GM23338 (cell line): ENCODE data around the gene INPP4B. TPM values are rescaled to one million over a fixed set of nuclear protein-coding genes. Genes with fewer than 3 reads are reported as not detected.

Source experiments
- ATAC-seq: fragments of 200-7000 bp; cut with Tn5 transposase; 3 replicates; pipeline ENCODE4 v1.9.1; 2020
- DNase-seq: peaks from one replicate; pipeline ENCODE4 v3.0.0-alpha.2; 2015; ENCODE audit warnings: low spot score
- H2AFZ ChIP-seq: fragments of 200-600 bp; sonication (generic); 2 replicates; pipeline ENCODE4 v1.8.0; 2016; ENCODE audit warnings: antibody characterized with exemption, mild to moderate bottlenecking, moderate library complexity
- H3F3A ChIP-seq: fragments of 200-600 bp; sonication (generic); replicated peaks from 2 replicates; pipeline ENCODE4 v1.8.0; 2017; ENCODE audit warnings: antibody characterized with exemption, mixed run types, low read depth
- H3K27ac ChIP-seq: fragments of 200-600 bp; sonication (generic); 2 replicates; pipeline ENCODE4 v1.6.1; 2016; ENCODE audit warnings: low read depth
- H3K27me3 ChIP-seq: fragments of 200-600 bp; sonication (generic); 2 replicates; pipeline ENCODE4 v1.8.0; 2016; ENCODE audit warnings: mild to moderate bottlenecking, mixed run types, moderate library complexity; ENCODE audit not compliant: insufficient read depth
- H3K36me3 ChIP-seq: fragments of 200-600 bp; sonication (generic); 2 replicates; pipeline ENCODE4 v1.8.0; 2016; ENCODE audit warnings: mild to moderate bottlenecking; ENCODE audit not compliant: insufficient read depth
- H3K4me1 ChIP-seq: fragments of 200-600 bp; sonication (generic); 2 replicates; pipeline ENCODE4 v1.8.0; 2016; ENCODE audit warnings: mild to moderate bottlenecking, moderate library complexity; ENCODE audit not compliant: insufficient read depth
- H3K4me2 ChIP-seq: fragments of 200-600 bp; sonication (generic); 2 replicates; pipeline ENCODE4 v1.7.1; 2017; ENCODE audit warnings: mixed run types
- H3K4me3 ChIP-seq: fragments of 200-600 bp; sonication (generic); 2 replicates; pipeline ENCODE4 v1.6.1; 2016; ENCODE audit warnings: mixed run types
- H3K79me2 ChIP-seq: fragments of 200-600 bp; sonication (generic); replicated peaks from 2 replicates; pipeline ENCODE4 v1.8.0; 2017; ENCODE audit warnings: mild to moderate bottlenecking; ENCODE audit not compliant: insufficient read depth
- H3K9me2 ChIP-seq: fragments of 200-600 bp; sonication (generic); 2 replicates; pipeline ENCODE4 v1.8.0; 2017; ENCODE audit not compliant: insufficient read depth
- H4K20me1 ChIP-seq: fragments of 200-600 bp; sonication (generic); replicated peaks from 2 replicates; pipeline ENCODE4 v1.8.0; 2017; ENCODE audit warnings: mild to moderate bottlenecking; ENCODE audit not compliant: insufficient read depth
- H3K27ac Mint-ChIP-seq: 2 replicates; pipeline ENCODE4 v1.8.0; 2020; ENCODE audit warnings: inconsistent platforms, mild to moderate bottlenecking, moderate library complexity, mixed read lengths
- H3K27me3 Mint-ChIP-seq: 3 replicates; pipeline ENCODE4 v1.8.0; 2022; ENCODE audit warnings: low read depth, mild to moderate bottlenecking, moderate library complexity, mixed read lengths, inconsistent platforms; ENCODE audit not compliant: insufficient read depth, poor library complexity
- H3K36me3 Mint-ChIP-seq: 3 replicates; pipeline ENCODE4 v1.8.0; 2021; ENCODE audit warnings: low read depth, mild to moderate bottlenecking, inconsistent platforms, moderate library complexity, mixed read lengths
- H3K4me1 Mint-ChIP-seq: 3 replicates; pipeline ENCODE4 v1.8.0; 2020; ENCODE audit warnings: mild to moderate bottlenecking, inconsistent platforms, mixed read lengths
- H3K4me3 Mint-ChIP-seq: 3 replicates; pipeline ENCODE4 v1.8.0; 2021; ENCODE audit warnings: moderate library complexity, mild to moderate bottlenecking, inconsistent platforms, mixed read lengths
- H3K9me3 Mint-ChIP-seq: 3 replicates; pipeline ENCODE4 v1.8.0; 2020; ENCODE audit warnings: moderate library complexity, mild to moderate bottlenecking, inconsistent platforms, mixed read lengths
- CREB1 ChIP-seq: fragments of 250-450 bp; sonication (Bioruptor Pico); IDR thresholded peaks from 2 replicates; pipeline ENCODE4 v1.5.0; 2020; ENCODE audit warnings: low read depth, mild to moderate bottlenecking, moderate library complexity
- CTCF ChIP-seq, 2 experiments: fragments of 200-600 bp in 1 of 2; sonication (generic) in 1 of 2; conservative IDR thresholded peaks; 2 replicates each; pipeline versions ENCODE4 v1.5.1 to v1.6.1; 2016 to 2017; ENCODE audit warnings: antibody characterized with exemption in 2 of 2, low read depth in 2 of 2, mild to moderate bottlenecking in 2 of 2, moderate library complexity in 1 of 2
- ETS1 ChIP-seq: IDR thresholded peaks from 2 replicates; pipeline ENCODE4 v1.6.1; 2016; ENCODE audit warnings: antibody characterized with exemption
- EZH2 ChIP-seq: fragments of 200-600 bp; sonication (generic); IDR thresholded peaks from one replicate; pipeline ENCODE4 v1.8.0; 2017; ENCODE audit warnings: antibody characterized with exemption, mild to moderate bottlenecking, low read depth; ENCODE audit not compliant: unreplicated experiment
- EZH2phosphoT487 ChIP-seq: fragments of 200-600 bp; sonication (generic); IDR thresholded peaks from one replicate; pipeline ENCODE4 v1.8.1; 2018; ENCODE audit warnings: antibody characterized with exemption; ENCODE audit not compliant: unreplicated experiment
- JUNB ChIP-seq: IDR thresholded peaks from one replicate; pipeline ENCODE4 v1.6.1; 2016; ENCODE audit warnings: antibody characterized with exemption; ENCODE audit not compliant: unreplicated experiment
- NANOG ChIP-seq: IDR thresholded peaks from 2 replicates; pipeline ENCODE4 v1.6.1; 2016; ENCODE audit warnings: antibody characterized with exemption, borderline replicate concordance
- POLR2AphosphoS5 ChIP-seq: IDR thresholded peaks from 2 replicates; pipeline ENCODE4 v1.6.1; 2016; ENCODE audit warnings: antibody characterized with exemption, low read depth
- REST ChIP-seq: IDR thresholded peaks from one replicate; pipeline ENCODE4 v1.6.1; 2018; ENCODE audit warnings: antibody characterized with exemption; ENCODE audit not compliant: unreplicated experiment
- STAT1 ChIP-seq: IDR thresholded peaks from one replicate; pipeline ENCODE4 v1.6.1; 2016; ENCODE audit warnings: antibody characterized with exemption; ENCODE audit not compliant: unreplicated experiment
- ZNF114 ChIP-seq: fragments of 250-450 bp; sonication (Bioruptor Pico); IDR thresholded peaks from 2 replicates; pipeline ENCODE4 v1.5.0; 2020; ENCODE audit warnings: mild to moderate bottlenecking, moderate library complexity
- ZNF331 ChIP-seq: fragments of 250-450 bp; sonication (Bioruptor Pico); IDR thresholded peaks from 2 replicates; pipeline ENCODE4 v1.5.0; 2020; ENCODE audit warnings: low read depth, mild to moderate bottlenecking, moderate library complexity
- ZNF462 ChIP-seq: fragments of 250-450 bp; sonication (Bioruptor Pico); IDR thresholded peaks from 2 replicates; pipeline ENCODE4 v1.5.0; 2020; ENCODE audit warnings: mild to moderate bottlenecking, moderate library complexity
- polyA plus RNA-seq: library from polyadenylated mRNA; unstranded; fragments of >200 nt; fragmentation: Nextera tagmentation; extraction: Ambion mirVana; gene quantifications from 2 replicates; pipeline ENCODE4 v1.2.1, GENCODE V29; 2016
- total RNA-seq: library from RNA; depleted of rRNA; stranded (reverse); fragments of >200 nt; shearing (Covaris generic); gene quantifications from 2 replicates; pipeline ENCODE4 v1.2.3, GENCODE V29; 2014

INPP4B gene
- total and polyA plus RNA-seq, 2 experiments from 2014 or later: 0.11 to 0.14 TPM

- no peaks in the 10 kb centered on the region for H3K9me3 Mint-ChIP-seq
- no peak overlapping the region for H3K4me3 Mint-ChIP-seq
- Histone ChIP-seq H3K4me3 (no peak overlapping the region), H3K4me2 (no peak overlapping the region), H3F3A (no peaks in the 10 kb centered on the region), H3K79me2 (no peaks in the 10 kb centered on the region), H3K27me3 (no peaks in the 10 kb centered on the region), H3K9me2 (no peaks in the 10 kb centered on the region), H3K4me1 (no peaks in the 10 kb centered on the region), H2AFZ (no peak overlapping the region), H3K36me3 (no peaks in the 10 kb centered on the region), H3K27ac (no peak overlapping the region), H4K20me1 (no peaks in the 10 kb centered on the region)
- H3K36me3 Mint-ChIP-seq: no peaks in the 10 kb centered on the region
- TF ChIP-seq ZNF331: no peak
- TF ChIP-seq JUNB: no peak
- TF ChIP-seq EZH2phosphoT487: no peak
- TF ChIP-seq CREB1 (CRISPR knock-in tag): no peak
- no peak for TF ChIP-seq ETS1
- no peak for TF ChIP-seq ZNF462 (CRISPR knock-in tag)
- no peak for TF ChIP-seq EZH2
- no peak for TF ChIP-seq POLR2AphosphoS5
- no peak for TF ChIP-seq ZNF114
- TF ChIP-seq CTCF (conservative IDR thresholded peaks at IDR 0.05; ENCODE audit: low read depth in 2 of 2): no peak
- TF ChIP-seq STAT1: no peak
- TF ChIP-seq REST: no peak
- no peak for TF ChIP-seq NANOG
- no peak overlapping the region for H3K27ac Mint-ChIP-seq
- ATAC-seq (no peak), DNase-seq (no peak)
- no peaks in the 10 kb centered on the region for H3K4me1 Mint-ChIP-seq
- no peaks in the 10 kb centered on the region for H3K27me3 Mint-ChIP-seq
These were observed 747.7 kb downstream of the INPP4B start for GRCh38 chr4:142098380-142098779.
